GM12872 (cell line): Measurements from ENCODE around the gene TBC1D7.

Source experiments
- TF ChIP-seq, protein P1 (sequence below): IDR thresholded peaks from 3 replicates; pipeline ENCODE4 v1.5.1; 2011; ENCODE audit warnings: low read depth, mild to moderate bottlenecking, low read length, moderate library complexity; ENCODE audit not compliant: insufficient read depth

TBC1D7 gene

GRCh38 chr6:13297391-13297790 lies 30.9 kb downstream of the TBC1D7 start:
- TF ChIP-seq, protein P1, sequence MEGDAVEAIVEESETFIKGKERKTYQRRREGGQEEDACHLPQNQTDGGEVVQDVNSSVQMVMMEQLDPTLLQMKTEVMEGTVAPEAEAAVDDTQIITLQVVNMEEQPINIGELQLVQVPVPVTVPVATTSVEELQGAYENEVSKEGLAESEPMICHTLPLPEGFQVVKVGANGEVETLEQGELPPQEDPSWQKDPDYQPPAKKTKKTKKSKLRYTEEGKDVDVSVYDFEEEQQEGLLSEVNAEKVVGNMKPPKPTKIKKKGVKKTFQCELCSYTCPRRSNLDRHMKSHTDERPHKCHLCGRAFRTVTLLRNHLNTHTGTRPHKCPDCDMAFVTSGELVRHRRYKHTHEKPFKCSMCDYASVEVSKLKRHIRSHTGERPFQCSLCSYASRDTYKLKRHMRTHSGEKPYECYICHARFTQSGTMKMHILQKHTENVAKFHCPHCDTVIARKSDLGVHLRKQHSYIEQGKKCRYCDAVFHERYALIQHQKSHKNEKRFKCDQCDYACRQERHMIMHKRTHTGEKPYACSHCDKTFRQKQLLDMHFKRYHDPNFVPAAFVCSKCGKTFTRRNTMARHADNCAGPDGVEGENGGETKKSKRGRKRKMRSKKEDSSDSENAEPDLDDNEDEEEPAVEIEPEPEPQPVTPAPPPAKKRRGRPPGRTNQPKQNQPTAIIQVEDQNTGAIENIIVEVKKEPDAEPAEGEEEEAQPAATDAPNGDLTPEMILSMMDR: no peak

- TF ChIP-seq, protein P1: no peak
Measured at GRCh38 chr6:13296536-13296997, 31.8 kb downstream of the TBC1D7 start.

DNA sequence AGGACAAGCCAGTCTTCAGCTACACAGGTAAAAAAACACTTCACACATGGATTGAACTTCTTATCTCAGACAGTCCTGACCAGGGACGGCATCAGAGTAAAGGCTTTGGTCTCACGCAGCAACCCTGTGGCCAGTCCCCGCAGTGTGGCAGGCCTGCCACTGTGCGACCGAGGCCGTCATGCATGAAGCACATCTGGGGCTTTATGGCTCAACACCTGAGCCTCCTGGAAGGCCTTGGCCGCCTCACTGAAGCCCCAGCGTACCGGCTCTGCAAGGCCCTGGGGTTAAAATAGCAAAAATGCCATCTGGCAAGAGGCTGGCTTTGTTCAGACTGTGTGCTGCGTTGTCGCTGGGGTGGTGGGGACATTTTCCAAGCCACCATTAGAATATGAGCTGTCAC lies 32.8 kb downstream of the TBC1D7 start:
- TF ChIP-seq, protein P1: no peak

DNA sequence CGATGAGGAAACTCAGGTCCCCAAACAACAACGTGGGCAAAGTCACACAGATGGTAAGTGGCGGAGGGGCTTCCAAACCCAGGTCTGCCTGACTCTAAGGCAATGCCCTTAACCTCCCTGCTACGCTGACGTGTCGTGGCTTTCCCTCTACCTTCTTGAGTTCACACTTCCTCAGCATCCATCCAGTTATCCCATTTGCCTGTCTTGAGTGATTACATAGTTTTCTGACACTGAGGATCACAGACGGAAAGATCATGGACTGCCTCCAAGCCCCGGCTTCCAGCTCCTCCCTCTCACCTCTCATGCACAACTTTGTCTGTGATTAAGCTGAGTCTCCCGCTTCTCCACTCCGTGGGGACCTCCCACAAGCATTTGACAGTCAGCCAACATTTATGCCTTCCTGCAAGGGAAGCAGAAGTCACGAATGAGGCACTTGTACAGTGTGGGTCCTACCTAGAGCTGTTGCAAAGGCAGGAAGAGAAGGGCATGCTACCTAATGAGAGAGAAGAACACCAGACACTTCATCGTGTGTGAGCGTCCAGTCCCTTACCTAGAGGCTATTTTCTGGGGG lies 33.8 kb downstream of the TBC1D7 start:
- TF ChIP-seq, protein P1: no peak

DNA sequence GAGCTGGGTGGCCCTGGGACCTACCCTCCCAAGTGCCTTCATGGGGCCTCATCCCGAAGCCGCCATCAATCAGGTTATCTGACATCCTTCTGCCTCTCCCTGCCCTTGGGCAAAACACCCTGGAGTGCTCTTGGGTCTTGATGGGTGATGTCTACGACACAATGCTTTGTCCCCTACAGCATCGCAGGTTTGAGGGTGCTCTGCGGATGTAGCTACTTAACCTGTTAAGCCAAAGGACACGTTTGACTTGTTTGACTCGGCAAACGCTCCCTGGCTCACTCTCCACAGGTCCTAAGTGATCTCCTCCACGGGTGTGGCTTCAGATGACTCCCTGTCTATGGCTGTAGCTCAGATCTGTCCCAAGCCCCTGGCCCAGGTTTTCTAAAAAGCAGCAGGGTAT lies 35.6 kb downstream of the TBC1D7 start:
- TF ChIP-seq, protein P1: no peak

GRCh38 chr6:13290335-13290734 lies 38.0 kb downstream of the TBC1D7 start:
- TF ChIP-seq, protein P1: no peak

DNA sequence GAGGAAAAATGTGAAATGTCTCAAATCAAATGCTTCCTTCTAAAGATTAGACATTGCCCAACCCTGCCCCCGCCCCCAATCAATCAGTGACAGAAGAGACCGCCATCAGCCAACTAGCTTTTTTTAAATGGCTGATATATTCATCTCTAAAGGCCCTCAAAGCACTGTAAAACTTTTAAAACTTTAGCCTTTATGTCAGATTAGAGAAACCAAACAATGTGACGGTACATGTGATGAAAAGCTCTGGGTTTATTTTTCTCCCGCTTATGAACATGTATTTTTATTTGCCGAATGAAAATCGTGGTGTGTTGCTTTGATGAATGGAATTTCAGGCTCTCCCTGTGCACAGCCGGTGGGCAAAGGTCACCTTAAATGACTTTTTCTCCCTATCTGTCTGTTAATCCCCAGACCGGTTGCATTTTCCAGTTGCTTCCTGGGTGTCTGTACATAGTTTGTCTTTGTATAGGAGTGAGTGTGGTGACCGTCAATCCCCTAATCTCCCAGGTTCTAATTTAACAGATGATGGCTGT lies 38.5 kb downstream of the TBC1D7 start:
- TF ChIP-seq, protein P1: no peak
